IMR-90 (cell line): ENCODE results near the gene TMEM154.

Experiments used
- BHLHE40 ChIP-seq: fragments of 150-350 bp; IDR thresholded peaks from 2 replicates; pipeline ENCODE4 v1.6.1; 2016; ENCODE audit warnings: mild to moderate bottlenecking, low read depth, low read length
- CHD1 ChIP-seq: IDR thresholded peaks from 2 replicates; pipeline ENCODE4 v1.6.1; 2012; ENCODE audit warnings: low read depth, low read length, improper control_type of control experiment
- CTCF ChIP-seq: conservative IDR thresholded peaks from 2 replicates; pipeline ENCODE4 v1.5.1; 2012; ENCODE audit warnings: mild to moderate bottlenecking, low read depth, low read length, improper control_type of control experiment
- FOS ChIP-seq: fragments of 150-350 bp; IDR thresholded peaks from 2 replicates; pipeline ENCODE4 v1.6.1; 2016; ENCODE audit warnings: low read depth, low read length
- POLR2A ChIP-seq: IDR thresholded peaks from 2 replicates; pipeline ENCODE4 v1.6.1; 2012; ENCODE audit warnings: mild to moderate bottlenecking, low read depth, low read length
- RCOR1 ChIP-seq: IDR thresholded peaks from 2 replicates; pipeline ENCODE4 v1.6.1; 2012; ENCODE audit warnings: mild to moderate bottlenecking, low read length, improper control_type of control experiment; ENCODE audit not compliant: insufficient replicate concordance
- RFX5 ChIP-seq: IDR thresholded peaks from 2 replicates; pipeline ENCODE4 v1.8.0; 2012; ENCODE audit warnings: low read depth, mild to moderate bottlenecking, low read length, moderate library complexity
- USF2 ChIP-seq: fragments of 150-350 bp; IDR thresholded peaks from 2 replicates; pipeline ENCODE4 v1.6.1; 2017; ENCODE audit warnings: mild to moderate bottlenecking, antibody characterized with exemption, low read length, low read depth

GRCh38 chr4:152728343-152728742 lies 48.5 kb upstream of the TMEM154 start:
- TF ChIP-seq CTCF (no peak), RCOR1 (no peak), BHLHE40 (no peak), POLR2A (no peak), RFX5 (no peak), FOS (no peak), USF2 (no peak), CHD1 (no peak)
